M059J (cell line): ENCODE measurements around the gene GPATCH1. TPM values are rescaled to one million over a fixed set of nuclear protein-coding genes. Genes with fewer than 3 reads are reported as not detected.
"Not testable (repeated sequence)": the region's sequence is repeated elsewhere in the genome, so short reads cannot be mapped to it uniquely, and the experiment has no call there.

Experiments used
- DNase-seq: peaks from one replicate; pipeline ENCODE4 v3.0.0-alpha.2; 2012; ENCODE audit warnings: low read depth
- total RNA-seq: library from RNA; depleted of rRNA; stranded (reverse); fragments of >200 nt; shearing (Covaris generic); gene quantifications from 2 replicates; pipeline ENCODE4 v1.2.3, GENCODE V29; 2014; rRNA removed

GPATCH1 gene
- total RNA-seq = 4.7 and 9.8 TPM in 2 replicates

- DNase-seq = peak; percentile 86
Measured at GRCh38 chr19:33080761-33081681, at the start of gene GPATCH1. GPATCH1 (plus strand) TSS chr19:33081181; CDS start chr19:33081194, 13 bp downstream.

GRCh38 chr19:33032218-33032781 lies 48.7 kb upstream of the GPATCH1 start:
- DNase-seq = peak; percentile 22

- DNase-seq = no peak
Measured at GRCh38 chr19:33035461-33035860, 45.5 kb upstream of the GPATCH1 start.

- DNase-seq = not testable (repeated sequence)
Measured at GRCh38 chr19:33036370-33037167, 44.4 kb upstream of the GPATCH1 start.

GRCh38 chr19:33037168-33038025 lies 43.6 kb upstream of the GPATCH1 start:
- DNase-seq = not testable (repeated sequence)

- no peak for DNase-seq
Measured at GRCh38 chr19:33039108-33039599, 41.8 kb upstream of the GPATCH1 start.

- DNase-seq = no peak
Measured at GRCh38 chr19:33039815-33040214, 41.2 kb upstream of the GPATCH1 start.

- peak; percentile 99 for DNase-seq
Measured at GRCh38 chr19:33040994-33041827, 39.8 kb upstream of the GPATCH1 start.

GRCh38 chr19:33041828-33042160 lies 39.2 kb upstream of the GPATCH1 start:
- not testable (repeated sequence) for DNase-seq

GRCh38 chr19:33047422-33047821 lies 33.6 kb upstream of the GPATCH1 start:
- DNase-seq = peak; percentile 29

GRCh38 chr19:33048806-33049676 lies 31.9 kb upstream of the GPATCH1 start:
- peak; percentile 40 for DNase-seq

GRCh38 chr19:33050110-33050509 lies 30.9 kb upstream of the GPATCH1 start:
- DNase-seq = no peak

GRCh38 chr19:33052352-33052972 lies 28.5 kb upstream of the GPATCH1 start:
- DNase-seq = peak; percentile 70

- DNase-seq = peak; percentile 82
Measured at GRCh38 chr19:33054623-33055022, 26.4 kb upstream of the GPATCH1 start.

GRCh38 chr19:33055718-33056117 lies 25.3 kb upstream of the GPATCH1 start:
- DNase-seq = peak; percentile 62

- DNase-seq = no peak
Measured at GRCh38 chr19:33060586-33060985, 20.4 kb upstream of the GPATCH1 start.

- DNase-seq = no peak
Measured at GRCh38 chr19:33062902-33063301, 18.1 kb upstream of the GPATCH1 start.

GRCh38 chr19:33063356-33063752 lies 17.6 kb upstream of the GPATCH1 start:
- DNase-seq = peak; percentile 59
